Measurements from ENCODE around the gene VDR.
"Not testable (repeated sequence)": the region's sequence is repeated elsewhere in the genome, so short reads cannot be mapped to it uniquely, and the experiment has no call there.

Gene VDR

DNA sequence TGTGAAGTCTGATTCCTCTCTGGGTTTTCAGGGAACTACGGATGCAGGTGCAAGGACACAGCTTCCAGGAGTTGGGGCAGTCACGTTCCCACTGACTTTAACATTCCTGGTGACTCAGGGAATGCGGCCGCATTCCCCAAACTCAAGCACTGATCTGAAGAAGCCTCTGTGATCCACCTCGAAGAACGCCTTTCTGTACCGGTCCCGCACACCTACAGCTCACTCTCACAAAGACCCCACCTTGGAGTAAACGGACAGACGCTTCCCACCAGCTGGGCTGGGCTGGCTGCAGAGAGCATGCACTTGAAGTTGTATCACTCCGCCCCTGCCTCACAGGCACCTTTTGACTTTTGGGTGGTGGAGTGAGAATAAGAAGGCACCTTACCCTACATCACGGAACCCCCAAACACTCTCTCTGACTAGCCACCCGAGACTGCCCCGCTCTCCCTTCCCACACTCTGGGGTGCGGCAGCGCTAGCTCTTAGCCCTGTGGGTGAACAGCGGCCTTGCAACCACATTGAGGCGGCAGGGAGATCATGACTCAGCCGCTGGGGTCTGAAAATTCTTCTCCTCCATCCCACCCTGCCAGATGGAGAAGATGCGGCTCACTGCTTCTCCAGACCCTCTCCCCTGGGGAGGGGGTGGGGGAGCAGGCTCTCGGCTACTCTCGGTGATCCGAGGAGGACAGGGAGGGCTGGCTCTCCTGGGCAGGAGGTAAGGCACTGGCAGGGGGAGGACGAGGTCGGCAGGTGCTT is 61.4 kb downstream of the VDR start:
- H3K4me1 ChIP-seq (ENCODE audit: low read length) = no peaks in the 10 kb centered on the region
- H3K27ac ChIP-seq (ENCODE audit: low read length) = no peak overlapping the region
- no peak overlapping the region for H3K9ac ChIP-seq (ENCODE audit: low read length)
- no peak overlapping the region for H2AFZ ChIP-seq (ENCODE audit: low read length)
- H3K4me2 ChIP-seq (ENCODE audit: low read depth, low read length) = no peak overlapping the region
- no peaks in the 10 kb centered on the region for H3K9me2 ChIP-seq (replicated peaks; ENCODE audit: insufficient read depth, low read length)
- no peak for DNase-seq
- H3K36me3 ChIP-seq (replicated peaks; ENCODE audit: insufficient read depth, low read length) = no peaks in the 10 kb centered on the region
- no peak for TF ChIP-seq EZH2phosphoT487 (IDR thresholded peaks at IDR 0.05; ENCODE audit: low read length)
- TF ChIP-seq, protein P1, sequence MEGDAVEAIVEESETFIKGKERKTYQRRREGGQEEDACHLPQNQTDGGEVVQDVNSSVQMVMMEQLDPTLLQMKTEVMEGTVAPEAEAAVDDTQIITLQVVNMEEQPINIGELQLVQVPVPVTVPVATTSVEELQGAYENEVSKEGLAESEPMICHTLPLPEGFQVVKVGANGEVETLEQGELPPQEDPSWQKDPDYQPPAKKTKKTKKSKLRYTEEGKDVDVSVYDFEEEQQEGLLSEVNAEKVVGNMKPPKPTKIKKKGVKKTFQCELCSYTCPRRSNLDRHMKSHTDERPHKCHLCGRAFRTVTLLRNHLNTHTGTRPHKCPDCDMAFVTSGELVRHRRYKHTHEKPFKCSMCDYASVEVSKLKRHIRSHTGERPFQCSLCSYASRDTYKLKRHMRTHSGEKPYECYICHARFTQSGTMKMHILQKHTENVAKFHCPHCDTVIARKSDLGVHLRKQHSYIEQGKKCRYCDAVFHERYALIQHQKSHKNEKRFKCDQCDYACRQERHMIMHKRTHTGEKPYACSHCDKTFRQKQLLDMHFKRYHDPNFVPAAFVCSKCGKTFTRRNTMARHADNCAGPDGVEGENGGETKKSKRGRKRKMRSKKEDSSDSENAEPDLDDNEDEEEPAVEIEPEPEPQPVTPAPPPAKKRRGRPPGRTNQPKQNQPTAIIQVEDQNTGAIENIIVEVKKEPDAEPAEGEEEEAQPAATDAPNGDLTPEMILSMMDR (IDR thresholded peaks at IDR 0.05; ENCODE audit: low read length) = no peak
- H3K4me3 ChIP-seq (ENCODE audit: low read length) = no peak overlapping the region
- H4K20me1 ChIP-seq (ENCODE audit: insufficient read depth, low read length) = no peaks in the 10 kb centered on the region
- no peaks in the 10 kb centered on the region for H3K27me3 ChIP-seq (replicated peaks; ENCODE audit: insufficient read depth, low read length)
- H3K9me3 ChIP-seq (replicated peaks; ENCODE audit: insufficient read depth, low read length) = no peaks in the 10 kb centered on the region
- no peaks in the 10 kb centered on the region for H3K79me2 ChIP-seq (ENCODE audit: low read length)
- no peaks in the 10 kb centered on the region for H3F3A ChIP-seq (ENCODE audit: insufficient read depth, low read length)

DNA sequence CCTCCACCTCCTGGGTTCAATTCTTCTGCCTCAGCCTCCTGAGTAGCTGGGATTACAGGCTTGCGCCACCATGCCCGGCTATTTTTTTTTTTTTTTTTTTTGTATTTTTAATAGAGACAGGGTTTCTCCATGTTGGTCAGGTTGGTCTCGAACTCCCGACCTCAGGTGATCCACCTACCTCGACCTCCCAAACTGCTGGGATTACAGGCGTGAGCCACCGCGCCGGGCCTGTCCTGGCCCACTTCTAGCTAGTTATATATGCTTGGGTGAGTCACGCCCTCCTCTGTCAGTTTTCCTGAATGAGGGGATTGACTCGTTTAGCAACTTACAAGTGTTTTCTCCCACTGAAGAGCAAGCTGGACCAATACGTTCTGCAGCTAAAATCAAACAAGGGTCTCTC is 62.3 kb downstream of the VDR start:
- H4K20me1 ChIP-seq (ENCODE audit: insufficient read depth, low read length); H2AFZ ChIP-seq (ENCODE audit: low read length); H3K4me1 ChIP-seq (ENCODE audit: low read length); H3K9ac ChIP-seq (ENCODE audit: low read length); DNase-seq; H3K27me3 ChIP-seq (replicated peaks; ENCODE audit: insufficient read depth, low read length); H3K27ac ChIP-seq (ENCODE audit: low read length); H3F3A ChIP-seq (ENCODE audit: insufficient read depth, low read length); H3K36me3 ChIP-seq (replicated peaks; ENCODE audit: insufficient read depth, low read length); H3K4me2 ChIP-seq (ENCODE audit: low read depth, low read length); H3K9me3 ChIP-seq (replicated peaks; ENCODE audit: insufficient read depth, low read length); H3K4me3 ChIP-seq (ENCODE audit: low read length); H3K9me2 ChIP-seq (replicated peaks; ENCODE audit: insufficient read depth, low read length); H3K79me2 ChIP-seq (ENCODE audit: low read length): not testable (repeated sequence)

GRCh38 chr12:47841910-47842309 is 62.9 kb downstream of the VDR start:
- H3K9me3 ChIP-seq (replicated peaks; ENCODE audit: insufficient read depth, low read length) = no peaks in the 10 kb centered on the region
- peaks cover 8% of the 10 kb centered on the region for H3F3A ChIP-seq (ENCODE audit: insufficient read depth, low read length)
- no peak overlapping the region for H2AFZ ChIP-seq (ENCODE audit: low read length)
- no peak overlapping the region for H3K4me3 ChIP-seq (ENCODE audit: low read length)
- H3K4me2 ChIP-seq (ENCODE audit: low read depth, low read length) = no peak overlapping the region
- H3K9ac ChIP-seq (ENCODE audit: low read length) = no peak overlapping the region
- H3K9me2 ChIP-seq (replicated peaks; ENCODE audit: insufficient read depth, low read length) = no peaks in the 10 kb centered on the region
- H4K20me1 ChIP-seq (ENCODE audit: insufficient read depth, low read length) = no peaks in the 10 kb centered on the region
- no peak overlapping the region for H3K27ac ChIP-seq (ENCODE audit: low read length)
- TF ChIP-seq EZH2phosphoT487 (IDR thresholded peaks at IDR 0.05; ENCODE audit: low read length) = no peak
- TF ChIP-seq, protein P1 (IDR thresholded peaks at IDR 0.05; ENCODE audit: low read length) = no peak
- no peak for TF ChIP-seq EZH2 (optimal IDR thresholded peaks at IDR 0.05; ENCODE audit: low read depth, low read length)
- no peak for DNase-seq
- no peaks in the 10 kb centered on the region for H3K36me3 ChIP-seq (replicated peaks; ENCODE audit: insufficient read depth, low read length)
- H3K4me1 ChIP-seq (ENCODE audit: low read length) = peaks cover 7% of the 10 kb centered on the region
- H3K79me2 ChIP-seq (ENCODE audit: low read length) = no peaks in the 10 kb centered on the region
- H3K27me3 ChIP-seq (replicated peaks; ENCODE audit: insufficient read depth, low read length) = no peaks in the 10 kb centered on the region

GRCh38 chr12:47841501-47841900 is 63.3 kb downstream of the VDR start:
- Histone ChIP-seq H3K4me3 (ENCODE audit: low read length) (no peak overlapping the region), H3K4me2 (ENCODE audit: low read depth, low read length) (no peak overlapping the region), H3K4me1 (ENCODE audit: low read length) (peaks cover 11% of the 10 kb centered on the region), H4K20me1 (ENCODE audit: insufficient read depth, low read length) (no peaks in the 10 kb centered on the region), H3K79me2 (ENCODE audit: low read length) (no peaks in the 10 kb centered on the region), H3K36me3 (replicated peaks; ENCODE audit: insufficient read depth, low read length) (no peaks in the 10 kb centered on the region), H3K9me2 (replicated peaks; ENCODE audit: insufficient read depth, low read length) (no peaks in the 10 kb centered on the region), H3K27ac (ENCODE audit: low read length) (no peak overlapping the region), H3K9ac (ENCODE audit: low read length) (no peak overlapping the region), H3F3A (ENCODE audit: insufficient read depth, low read length) (peaks cover 11% of the 10 kb centered on the region), H3K9me3 (replicated peaks; ENCODE audit: insufficient read depth, low read length) (no peaks in the 10 kb centered on the region), H3K27me3 (replicated peaks; ENCODE audit: insufficient read depth, low read length) (no peaks in the 10 kb centered on the region), H2AFZ (ENCODE audit: low read length) (no peak overlapping the region)
- DNase-seq = no peak
- TF ChIP-seq EZH2 (optimal IDR thresholded peaks at IDR 0.05; ENCODE audit: low read depth, low read length) (no peak), EZH2phosphoT487 (IDR thresholded peaks at IDR 0.05; ENCODE audit: low read length) (no peak)
